SK-MEL-5 (cell line): ENCODE data around the gene CD47. TPM values are rescaled to one million over a fixed set of nuclear protein-coding genes. Genes with fewer than 3 reads are reported as not detected.
A peak's percentile ranks its signal among the peaks of the same experiment; 100 is the strongest.

Source experiments
- DNase-seq: peaks from one replicate; pipeline ENCODE4 v3.0.0-alpha.2; 2016; ENCODE audit warnings: low read depth, low spot score
- in situ Hi-C: cut with HindIII; loops from 2 replicates; pipeline ENCODE4 v1.10.0; 2016; ENCODE audit warnings: low sequenced_read_pairs, high pct_unique_total_duplicates, low pct_unique_long_range_greater_than_20kb
- total RNA-seq: library from RNA; depleted of rRNA; stranded (reverse); fragments of >200 nt; shearing (Covaris generic); gene quantifications from 2 replicates; pipeline ENCODE4 v1.2.3, GENCODE V29; 2014

The CD47 gene
- total RNA-seq, 1 experiment from 2014 or later: 169 TPM

- in situ Hi-C loops: no loop called here
- DNase-seq: no peak
Observed at GRCh38 chr3:108071368-108071767, 19.5 kb downstream of the CD47 start.

GRCh38 chr3:108070356-108070755 is 20.5 kb downstream of the CD47 start:
- in situ Hi-C loops: no loop called here
- DNase-seq: no peak

- in situ Hi-C loops: no loop called here
- DNase-seq: no peak
Observed at GRCh38 chr3:108067768-108068167, 23.1 kb downstream of the CD47 start.

GRCh38 chr3:108065096-108065495 is 25.7 kb downstream of the CD47 start:
- DNase-seq: no peak
- in situ Hi-C loops: no loop called here

GRCh38 chr3:108064293-108064887 is 26.4 kb downstream of the CD47 start:
- in situ Hi-C loops: no loop called here
- DNase-seq: no peak

GRCh38 chr3:108062051-108062450 is 28.8 kb downstream of the CD47 start:
- in situ Hi-C loops: no loop called here
- no peak for DNase-seq

- no peak for DNase-seq
- in situ Hi-C loops: no loop called here
Observed at GRCh38 chr3:108060331-108060730, 30.5 kb downstream of the CD47 start.

GRCh38 chr3:108055931-108056330 is 34.9 kb downstream of the CD47 start:
- in situ Hi-C loops: no loop called here
- no peak for DNase-seq

GRCh38 chr3:108054935-108055334 is 35.9 kb downstream of the CD47 start:
- in situ Hi-C loops: no loop called here
- DNase-seq: no peak

GRCh38 chr3:108053483-108053882 is 37.3 kb downstream of the CD47 start:
- DNase-seq: no peak
- in situ Hi-C loops: no loop called here

GRCh38 chr3:108053067-108053466 is 37.8 kb downstream of the CD47 start:
- DNase-seq: no peak
- in situ Hi-C loops: no loop called here

GRCh38 chr3:108051005-108051404 is 39.8 kb downstream of the CD47 start:
- in situ Hi-C loops: no loop called here
- peak; percentile 6 for DNase-seq

GRCh38 chr3:108047987-108048386 is 42.8 kb downstream of the CD47 start:
- in situ Hi-C loops: no loop called here
- no peak for DNase-seq

- DNase-seq: no peak
- in situ Hi-C loops: no loop called here
Observed at GRCh38 chr3:108046247-108046646, 44.6 kb downstream of the CD47 start.

- no peak for DNase-seq
- in situ Hi-C loops: no loop called here
Observed at GRCh38 chr3:108044699-108045098, 46.1 kb downstream of the CD47 start.

- no peak for DNase-seq
- in situ Hi-C loops: no loop called here
Observed at GRCh38 chr3:108042300-108042699, 48.5 kb downstream of the CD47 start.

- in situ Hi-C loops: no loop called here
Observed at GRCh38 chr3:108041253-108041652, 49.6 kb downstream of the CD47 start.

GRCh38 chr3:108037770-108038169 is 53.1 kb downstream of the CD47 start:
- in situ Hi-C loops: no loop called here
- DNase-seq: no peak

More at GRCh38 chr3:108041253-108041652, 49.6 kb downstream of the CD47 start:
- DNase-seq: no peak

GRCh38 chr3:108036984-108037741 is 53.7 kb downstream of the CD47 start:
- in situ Hi-C loops: no loop called here
- DNase-seq: no peak
